H54 (cell line): Measurements from ENCODE around the gene PTPRD.

Experiments
- DNase-seq: peaks from one replicate; pipeline ENCODE4 v3.0.0; 2011; ENCODE audit warnings: low spot score, mixed read lengths; ENCODE audit not compliant: insufficient read length
- FAIRE-seq: peaks from 3 replicates; lab custom pipeline; 2011; peaks lifted over from hg19 to GRCh38; lab: Jason Lieb, UNC
- POLR2A ChIP-seq: IDR thresholded peaks from 2 replicates; pipeline ENCODE4 v1.6.1; 2011; ENCODE audit warnings: low read depth, mild to moderate bottlenecking, low read length

Gene PTPRD

GRCh38 chr9:10130061-10130675 is 482.6 kb downstream of the PTPRD start:
- no peak for DNase-seq
- no peak for FAIRE-seq
- TF ChIP-seq POLR2A: no peak

- FAIRE-seq (peak; percentile 6), DNase-seq (no peak)
- TF ChIP-seq POLR2A: no peak
These were observed 484.9 kb downstream of the PTPRD start for GRCh38 chr9:10127867-10128266.

DNA sequence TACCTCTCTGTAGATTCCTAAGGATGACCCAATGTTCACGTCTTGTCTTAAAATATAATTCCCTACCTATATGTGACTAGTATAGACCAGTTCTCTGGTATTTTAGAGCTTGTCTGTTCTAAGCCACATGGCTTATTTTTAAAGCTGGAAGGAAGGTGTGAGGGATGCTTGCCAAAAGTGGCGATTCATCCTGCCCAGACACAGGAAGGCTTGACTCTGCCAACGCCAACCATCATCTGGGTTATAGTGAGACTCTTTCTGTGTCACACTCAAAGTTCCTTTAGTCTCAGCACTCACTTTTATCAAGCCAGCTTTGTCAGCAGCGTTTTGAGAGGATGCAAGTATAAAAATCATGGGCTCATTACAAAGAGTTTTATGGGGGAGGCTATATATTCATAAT is 500.0 kb downstream of the PTPRD start:
- DNase-seq: no peak
- no peak for TF ChIP-seq POLR2A
- peak; percentile 61 for FAIRE-seq

GRCh38 chr9:10112070-10112469 is 500.7 kb downstream of the PTPRD start:
- no peak for TF ChIP-seq POLR2A
- FAIRE-seq (no peak), DNase-seq (no peak)

GRCh38 chr9:10108815-10109214 is 504.0 kb downstream of the PTPRD start:
- FAIRE-seq: no peak
- DNase-seq: no peak
- TF ChIP-seq POLR2A: no peak

- FAIRE-seq (no peak), DNase-seq (no peak)
- TF ChIP-seq POLR2A: no peak
These were observed 508.0 kb downstream of the PTPRD start for GRCh38 chr9:10104774-10105173.

GRCh38 chr9:10095208-10095607 is 517.6 kb downstream of the PTPRD start:
- FAIRE-seq (no peak), DNase-seq (no peak)
- TF ChIP-seq POLR2A: no peak

GRCh38 chr9:10094563-10094962 is 518.2 kb downstream of the PTPRD start:
- no peak for FAIRE-seq
- DNase-seq: no peak
- no peak for TF ChIP-seq POLR2A

DNA sequence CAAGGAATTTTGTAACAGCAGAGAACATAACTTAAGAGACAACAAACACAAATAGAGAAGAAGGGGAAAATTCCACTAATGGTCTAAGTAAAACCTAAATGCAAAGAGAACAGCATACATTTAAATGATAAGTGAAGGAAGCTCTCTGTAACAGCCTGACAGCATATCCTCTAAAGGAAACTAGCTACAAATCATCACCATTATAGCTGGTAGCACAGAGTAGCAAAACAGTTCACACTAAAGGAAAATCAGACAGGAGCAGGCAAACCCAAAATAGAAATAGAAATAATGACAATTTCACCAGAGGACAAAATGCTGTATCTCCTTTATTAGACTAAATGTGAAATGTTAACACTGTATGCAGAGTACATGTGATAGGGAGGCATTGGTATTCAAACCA is 532.8 kb downstream of the PTPRD start:
- DNase-seq: no peak
- TF ChIP-seq POLR2A: no peak
- FAIRE-seq: no peak

DNA sequence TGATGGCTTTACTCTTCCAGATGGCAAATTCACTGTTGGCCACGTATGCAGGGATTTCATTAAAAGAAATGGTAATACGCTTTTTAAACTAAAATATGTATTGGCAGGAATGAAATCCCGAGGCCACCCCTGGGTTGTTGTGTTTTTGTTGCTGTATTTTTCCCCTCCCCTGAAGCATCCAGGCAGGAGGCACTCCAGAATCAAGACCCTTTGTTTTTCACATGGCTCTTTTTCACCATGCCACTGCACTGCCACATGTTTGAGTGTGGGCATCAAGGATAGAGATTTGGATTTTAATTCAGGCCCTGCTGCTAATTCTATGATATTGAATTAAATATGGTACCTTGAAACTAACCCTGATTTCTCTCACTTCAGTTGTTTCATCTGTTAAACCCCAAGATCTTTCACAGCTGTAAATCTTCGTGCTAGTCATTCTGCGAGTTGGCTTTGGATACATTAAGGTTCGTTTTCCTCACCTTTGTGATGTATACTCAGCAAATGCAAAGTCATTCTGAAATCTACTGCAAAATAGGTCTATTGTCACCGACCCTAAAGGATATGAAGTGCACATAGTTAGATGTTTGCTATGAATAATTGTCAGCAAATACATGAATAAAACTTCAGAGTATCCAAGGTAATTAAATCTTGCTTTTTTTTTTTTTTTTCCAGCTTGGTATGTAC is 533.4 kb downstream of the PTPRD start:
- DNase-seq (no peak), FAIRE-seq (no peak)
- no peak for TF ChIP-seq POLR2A

- DNase-seq (no peak), FAIRE-seq (no peak)
- no peak for TF ChIP-seq POLR2A
These were observed 541.2 kb downstream of the PTPRD start for GRCh38 chr9:10071579-10071978.

DNA sequence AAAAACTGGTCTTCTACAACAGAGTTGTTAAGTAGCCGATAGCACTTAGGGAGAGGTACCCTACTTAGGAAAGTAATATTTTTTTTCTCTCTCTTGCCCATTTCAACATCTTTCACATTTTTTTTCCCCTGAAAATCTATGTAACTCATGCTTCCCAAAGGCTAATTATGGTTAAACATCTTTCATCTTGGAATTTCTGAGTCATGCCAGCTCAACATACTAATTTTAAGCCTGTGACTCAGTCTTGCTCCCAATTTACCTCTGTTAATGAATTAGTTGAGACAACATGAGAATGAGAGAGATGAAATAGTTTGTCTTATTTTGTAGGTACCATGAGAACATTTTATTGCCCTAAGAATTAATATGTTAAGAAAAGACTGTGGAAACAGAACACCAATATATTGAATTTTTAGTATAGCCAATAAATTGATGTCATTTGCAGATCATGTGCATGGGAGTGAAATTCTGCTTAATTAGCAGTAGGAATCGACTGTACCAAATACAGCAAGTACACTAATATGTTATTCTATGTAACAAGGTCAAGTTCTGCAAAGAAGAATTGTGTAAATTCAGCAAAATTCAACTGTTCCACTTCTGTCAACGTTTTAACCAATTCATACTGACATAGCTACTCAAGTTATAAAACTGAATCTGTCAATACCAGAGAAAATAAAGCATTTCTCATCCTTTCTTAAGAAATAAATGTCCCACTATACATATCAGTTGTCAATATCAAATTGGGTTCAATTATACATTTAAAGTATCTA is 550.0 kb downstream of the PTPRD start:
- no peak for TF ChIP-seq POLR2A
- no peak for DNase-seq
- FAIRE-seq: no peak

DNA sequence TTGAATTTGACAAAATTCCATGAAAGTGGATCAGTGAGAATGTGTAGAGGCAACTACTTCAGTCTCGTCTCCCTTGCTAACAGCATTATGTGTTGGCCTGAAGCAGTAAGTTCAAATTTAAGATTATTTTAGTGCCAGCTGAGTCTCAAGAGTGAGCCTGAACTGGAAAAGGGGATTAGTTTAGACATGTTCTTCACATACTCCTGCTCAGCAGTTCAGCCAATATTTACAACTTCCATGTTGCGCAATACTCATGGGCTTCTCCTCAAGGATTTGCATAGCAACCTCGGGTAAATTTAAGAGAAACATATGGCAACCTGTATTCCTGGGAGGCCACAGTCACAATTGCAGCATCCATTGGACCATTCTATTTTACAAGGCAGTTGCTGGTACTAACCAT is 553.8 kb downstream of the PTPRD start:
- no peak for DNase-seq
- FAIRE-seq: no peak
- no peak for TF ChIP-seq POLR2A

GRCh38 chr9:10055886-10056395 is 556.9 kb downstream of the PTPRD start:
- TF ChIP-seq POLR2A: no peak
- DNase-seq (no peak), FAIRE-seq (no peak)
